Endodermal cell (in vitro differentiated cells): ENCODE results near the gene SCG3. TPM values are rescaled to one million over a fixed set of nuclear protein-coding genes. Genes with fewer than 3 reads are reported as not detected.

Source experiments
- DNase-seq: peaks from one replicate; pipeline ENCODE4 v3.0.0-alpha.2; 2017
- H3K27ac ChIP-seq: 2 replicates; pipeline ENCODE4 v1.5.1; 2013; ENCODE audit warnings: mild to moderate bottlenecking, low read depth, low read length, moderate library complexity
- H3K27me3 ChIP-seq: 2 replicates; pipeline ENCODE4 v1.6.1; 2013; ENCODE audit warnings: mild to moderate bottlenecking, low read length, moderate library complexity; ENCODE audit not compliant: insufficient read depth, control insufficient read depth, poor library complexity, severe bottlenecking
- H3K36me3 ChIP-seq: 2 replicates; pipeline ENCODE4 v1.7.0; 2013; ENCODE audit warnings: mild to moderate bottlenecking, low read length, moderate library complexity; ENCODE audit not compliant: control insufficient read depth, insufficient read depth
- H3K4me1 ChIP-seq: one replicate; pipeline ENCODE4 v1.7.0; 2013; ENCODE audit warnings: low read length; ENCODE audit not compliant: control insufficient read depth, insufficient read depth
- H3K4me3 ChIP-seq: 2 replicates; pipeline ENCODE4 v1.5.1; 2013; ENCODE audit warnings: mild to moderate bottlenecking, low read length, moderate library complexity
- H3K9ac ChIP-seq: 2 replicates; pipeline ENCODE4 v1.6.1; 2013; ENCODE audit warnings: mild to moderate bottlenecking, low read length, moderate library complexity; ENCODE audit not compliant: poor library complexity, severe bottlenecking; ENCODE audit errors: extremely low read depth
- H3K9me3 ChIP-seq: 2 replicates; pipeline ENCODE4 v1.6.1; 2013; ENCODE audit warnings: mild to moderate bottlenecking, low read length, moderate library complexity; ENCODE audit not compliant: control insufficient read depth
- H3K27ac Mint-ChIP-seq: 2 replicates; pipeline ENCODE4 v1.8.0; 2020; ENCODE audit warnings: mixed read lengths
- H3K27me3 Mint-ChIP-seq: 2 replicates; pipeline ENCODE4 v1.8.0; 2021; ENCODE audit warnings: mild to moderate bottlenecking, mixed read lengths; ENCODE audit not compliant: insufficient read depth
- H3K36me3 Mint-ChIP-seq: 2 replicates; pipeline ENCODE4 v1.8.0; 2020; ENCODE audit warnings: low read depth, mixed read lengths
- H3K4me1 Mint-ChIP-seq: 2 replicates; pipeline ENCODE4 v1.8.0; 2020; ENCODE audit warnings: mixed read lengths
- H3K4me3 Mint-ChIP-seq: 2 replicates; pipeline ENCODE4 v1.8.0; 2020; ENCODE audit warnings: mild to moderate bottlenecking, moderate library complexity, mixed read lengths
- H3K9me3 Mint-ChIP-seq: 2 replicates; pipeline ENCODE4 v1.8.0; 2020; ENCODE audit warnings: mild to moderate bottlenecking, mixed read lengths
- CTCF ChIP-seq: fragments of 200-600 bp; sonication (generic); conservative IDR thresholded peaks from 2 replicates; pipeline ENCODE4 v1.5.0; 2021; ENCODE audit warnings: antibody characterized with exemption, mild to moderate bottlenecking
- WGBS, 2 experiments: methylation state at CpG; one replicate each; pipeline versions ENCODE4 v1.1.5 to v1.1.7; 2013; ENCODE audit warnings: missing lambda C conversion rate in 2 of 2, mixed read lengths in 1 of 2; ENCODE audit not compliant: insufficient coverage in 1 of 2, insufficient read length in 1 of 2; 5-methylcytosine and 5-hydroxymethylcytosine counted together
- total RNA-seq, 2 donors: library from RNA; stranded (reverse); fragmentation: NEBNext Ultra II Directional in 1 of 2; extraction: Animal tissue kit (Norgen Biotek cat#: 25700) in 1 of 2; gene quantifications; 2 replicates in 1 of 2; 3 replicates in 1 of 2; pipeline ENCODE4 v1.2.1, GENCODE V29; 2021

Gene SCG3
- total RNA-seq, 2 donors from 2014 or later: 10.0 to 18.3 TPM

GRCh38 chr15:51756482-51756881 is 75.2 kb downstream of the SCG3 start:
- Histone ChIP-seq H3K9me3 (no peaks in the 10 kb centered on the region), H3K9ac (no peak overlapping the region), H3K4me1 (no peaks in the 10 kb centered on the region), H3K27ac (no peak overlapping the region), H3K27me3 (peaks cover 49% of the 10 kb centered on the region), H3K36me3 (no peaks in the 10 kb centered on the region), H3K4me3 (no peak overlapping the region)
- DNase-seq: no peak
- H3K4me3 Mint-ChIP-seq: no peak overlapping the region
- H3K36me3 Mint-ChIP-seq: no peaks in the 10 kb centered on the region
- no peak for TF ChIP-seq CTCF
- H3K27me3 Mint-ChIP-seq: peaks cover 32% of the 10 kb centered on the region
- 87 to 100% methylated on average over 1 to 4 of the region's 4 CpGs for WGBS, 2 experiments
- no peaks in the 10 kb centered on the region for H3K4me1 Mint-ChIP-seq
- H3K27ac Mint-ChIP-seq: no peak overlapping the region
- no peaks in the 10 kb centered on the region for H3K9me3 Mint-ChIP-seq

- no peak overlapping the region for H3K4me3 Mint-ChIP-seq
- peaks cover 26% of the 10 kb centered on the region for H3K27me3 Mint-ChIP-seq
- H3K36me3 Mint-ChIP-seq: no peaks in the 10 kb centered on the region
- no peaks in the 10 kb centered on the region for H3K4me1 Mint-ChIP-seq
- Histone ChIP-seq H3K4me3 (no peak overlapping the region), H3K36me3 (no peaks in the 10 kb centered on the region), H3K27ac (no peak overlapping the region), H3K4me1 (no peaks in the 10 kb centered on the region), H3K27me3 (peaks cover 42% of the 10 kb centered on the region), H3K9ac (no peak overlapping the region), H3K9me3 (no peaks in the 10 kb centered on the region)
- no peak for DNase-seq
- no peak for TF ChIP-seq CTCF
- 75 to 85% methylated on average over 2 of the region's 2 CpGs for WGBS, 2 experiments
- H3K27ac Mint-ChIP-seq: no peak overlapping the region
- H3K9me3 Mint-ChIP-seq: no peaks in the 10 kb centered on the region
Observed at GRCh38 chr15:51757450-51757849, 76.1 kb downstream of the SCG3 start.

- Histone ChIP-seq H3K9ac (no peak overlapping the region), H3K27ac (no peak overlapping the region), H3K9me3 (no peaks in the 10 kb centered on the region), H3K4me1 (no peaks in the 10 kb centered on the region), H3K27me3 (peaks cover 31% of the 10 kb centered on the region), H3K36me3 (no peaks in the 10 kb centered on the region), H3K4me3 (no peak overlapping the region)
- Mint-ChIP-seq H3K27me3 (peaks cover 14% of the 10 kb centered on the region), H3K4me3 (no peak overlapping the region), H3K9me3 (no peaks in the 10 kb centered on the region), H3K36me3 (no peaks in the 10 kb centered on the region), H3K27ac (no peak overlapping the region), H3K4me1 (no peaks in the 10 kb centered on the region)
- 88 to 91% methylated on average over 1 of the region's 1 CpG for WGBS, 2 experiments
- no peak for DNase-seq
- no peak for TF ChIP-seq CTCF
Observed at GRCh38 chr15:51758645-51759044, 77.3 kb downstream of the SCG3 start.
